ENCODE measurements around the gene CHAF1A.

Gene CHAF1A

DNA sequence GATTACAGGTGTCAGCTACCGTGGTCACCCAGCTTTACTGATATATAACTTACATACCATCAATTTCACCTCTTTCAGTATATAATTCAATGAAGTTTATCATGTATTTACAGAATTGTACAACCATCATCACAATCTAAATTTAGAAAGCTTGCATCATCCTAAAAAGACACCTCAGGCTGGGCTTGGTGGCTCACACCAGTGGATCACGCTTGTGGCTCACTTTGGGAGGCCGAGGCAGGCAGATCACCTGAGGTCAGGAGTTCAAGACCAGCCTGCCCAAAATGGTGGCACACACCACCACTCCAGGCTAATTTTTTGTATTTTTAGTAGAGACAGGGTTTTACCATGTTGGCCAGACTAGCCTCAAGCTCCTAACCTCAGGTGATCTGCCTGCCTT lies 65.4 kb downstream of the CHAF1A start:
- Mint-ChIP-seq H3K4me1 (no peaks in the 10 kb centered on the region), H3K27ac (no peak overlapping the region), H3K27me3 (ENCODE audit: low read depth) (no peaks in the 10 kb centered on the region), H3K4me3 (no peak overlapping the region), H3K36me3 (ENCODE audit: low read depth) (no peaks in the 10 kb centered on the region), H3K9me3 (no peaks in the 10 kb centered on the region)
- TF ChIP-seq, protein P1, sequence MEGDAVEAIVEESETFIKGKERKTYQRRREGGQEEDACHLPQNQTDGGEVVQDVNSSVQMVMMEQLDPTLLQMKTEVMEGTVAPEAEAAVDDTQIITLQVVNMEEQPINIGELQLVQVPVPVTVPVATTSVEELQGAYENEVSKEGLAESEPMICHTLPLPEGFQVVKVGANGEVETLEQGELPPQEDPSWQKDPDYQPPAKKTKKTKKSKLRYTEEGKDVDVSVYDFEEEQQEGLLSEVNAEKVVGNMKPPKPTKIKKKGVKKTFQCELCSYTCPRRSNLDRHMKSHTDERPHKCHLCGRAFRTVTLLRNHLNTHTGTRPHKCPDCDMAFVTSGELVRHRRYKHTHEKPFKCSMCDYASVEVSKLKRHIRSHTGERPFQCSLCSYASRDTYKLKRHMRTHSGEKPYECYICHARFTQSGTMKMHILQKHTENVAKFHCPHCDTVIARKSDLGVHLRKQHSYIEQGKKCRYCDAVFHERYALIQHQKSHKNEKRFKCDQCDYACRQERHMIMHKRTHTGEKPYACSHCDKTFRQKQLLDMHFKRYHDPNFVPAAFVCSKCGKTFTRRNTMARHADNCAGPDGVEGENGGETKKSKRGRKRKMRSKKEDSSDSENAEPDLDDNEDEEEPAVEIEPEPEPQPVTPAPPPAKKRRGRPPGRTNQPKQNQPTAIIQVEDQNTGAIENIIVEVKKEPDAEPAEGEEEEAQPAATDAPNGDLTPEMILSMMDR (IDR thresholded peaks at IDR 0.05; ENCODE audit: unreplicated experiment in 3 of 3) = no peak

- H3K27ac Mint-ChIP-seq = no peak overlapping the region
- peaks cover 8% of the 10 kb centered on the region for H3K4me1 Mint-ChIP-seq
- no peak overlapping the region for H3K4me3 Mint-ChIP-seq
- H3K27me3 Mint-ChIP-seq (ENCODE audit: low read depth) = no peaks in the 10 kb centered on the region
- H3K36me3 Mint-ChIP-seq (ENCODE audit: low read depth) = peaks cover 3% of the 10 kb centered on the region
- TF ChIP-seq, protein P1 (IDR thresholded peaks at IDR 0.05; ENCODE audit: unreplicated experiment in 3 of 3) = no peak
- H3K9me3 Mint-ChIP-seq = no peaks in the 10 kb centered on the region
These were observed 69.1 kb downstream of the CHAF1A start for GRCh38 chr19:4471403-4472173.

DNA sequence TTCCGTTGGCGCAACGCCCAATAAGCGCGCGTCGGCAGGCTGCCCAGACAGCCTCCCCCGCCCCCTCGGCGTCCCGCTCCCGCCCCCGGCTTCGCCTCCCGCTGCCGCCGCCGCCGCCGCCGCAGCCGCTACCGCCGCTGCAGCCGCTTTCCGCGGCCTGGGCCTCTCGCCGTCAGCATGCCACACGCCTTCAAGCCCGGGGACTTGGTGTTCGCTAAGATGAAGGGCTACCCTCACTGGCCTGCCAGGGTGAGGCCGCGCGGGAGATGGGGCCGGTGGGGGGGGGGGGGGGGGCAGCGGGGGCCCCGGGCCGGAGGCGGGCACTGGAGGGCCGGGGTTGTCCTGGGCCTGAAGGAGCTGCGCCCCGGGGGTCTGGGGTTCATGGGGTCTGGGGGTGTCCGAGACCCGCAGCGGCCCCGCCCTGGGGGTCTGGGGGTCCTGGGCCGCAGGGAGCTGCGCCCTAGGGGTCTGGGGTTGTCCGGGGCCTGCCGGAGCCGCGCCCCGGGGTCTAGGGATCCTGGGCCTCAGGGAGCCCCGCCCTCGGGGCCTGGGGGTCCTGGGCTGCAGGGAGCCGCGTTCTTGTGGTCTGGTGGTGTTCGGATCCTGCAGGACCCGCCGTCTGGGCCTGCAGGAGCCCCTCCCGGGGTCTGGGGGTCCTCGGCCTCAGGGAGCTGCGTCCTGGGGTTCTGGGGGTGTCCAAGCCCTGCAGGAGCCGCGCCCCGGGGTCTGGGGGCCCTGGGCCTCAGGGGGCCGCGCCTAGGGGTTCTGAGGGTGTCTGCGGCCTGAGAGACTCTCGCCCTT lies 69.9 kb downstream of the CHAF1A start, which contains the start of gene HDGFL2:
Gene HDGFL2 (plus strand): TSS at position 124 of the 801 bp plus-strand sequence. CDS start 54 bp downstream, at position 178.
- Mint-ChIP-seq H3K4me1 (peaks cover 8% of the 10 kb centered on the region), H3K4me3 (peak within 1 kb of the TSS; percentile 88 to 90 (median 90)), H3K9me3 (no peaks in the 10 kb centered on the region), H3K27ac (peak within 1 kb of the TSS; percentile 22 to 51 (median 22)), H3K27me3 (ENCODE audit: low read depth) (no peaks in the 10 kb centered on the region), H3K36me3 (ENCODE audit: low read depth) (peaks cover 11% of the 10 kb centered on the region)
- TF ChIP-seq, protein P1 (IDR thresholded peaks at IDR 0.05; ENCODE audit: unreplicated experiment in 3 of 3) = no peak

- H3K27ac Mint-ChIP-seq = peak overlapping the region; percentile 22 to 91 (median 22)
- H3K27me3 Mint-ChIP-seq (ENCODE audit: low read depth) = no peaks in the 10 kb centered on the region
- H3K4me1 Mint-ChIP-seq = peaks cover 8% of the 10 kb centered on the region
- TF ChIP-seq, protein P1 (IDR thresholded peaks at IDR 0.05; ENCODE audit: unreplicated experiment in 3 of 3) = no peak
- peaks cover 19% of the 10 kb centered on the region for H3K36me3 Mint-ChIP-seq (ENCODE audit: low read depth)
- H3K9me3 Mint-ChIP-seq = no peaks in the 10 kb centered on the region
- H3K4me3 Mint-ChIP-seq = peak overlapping the region; percentile 88 to 90 (median 90)
These were observed 70.7 kb downstream of the CHAF1A start for GRCh38 chr19:4473011-4473762.

GRCh38 chr19:4473763-4474513 lies 71.5 kb downstream of the CHAF1A start:
- H3K9me3 Mint-ChIP-seq = no peaks in the 10 kb centered on the region
- peak overlapping the region; percentile 81 to 91 (median 84) for H3K27ac Mint-ChIP-seq
- H3K27me3 Mint-ChIP-seq (ENCODE audit: low read depth) = no peaks in the 10 kb centered on the region
- peaks cover 19% of the 10 kb centered on the region for H3K36me3 Mint-ChIP-seq (ENCODE audit: low read depth)
- TF ChIP-seq, protein P1 (IDR thresholded peaks at IDR 0.05; ENCODE audit: unreplicated experiment in 3 of 3) = no peak
- peaks cover 8% of the 10 kb centered on the region for H3K4me1 Mint-ChIP-seq
- H3K4me3 Mint-ChIP-seq = peak overlapping the region; percentile 88 to 90 (median 90)

Measured in nephron (organoid).